HG02588 (cell line): ENCODE results near the gene DPH3.

ENCODE experiments used
- ATAC-seq: cut with Tn5 transposase; IDR thresholded peaks from one replicate; pipeline ENCODE4 v1.9.1; 2021; ENCODE audit warnings: mild to moderate bottlenecking, moderate library complexity; ENCODE audit not compliant: unreplicated experiment

Gene DPH3

DNA sequence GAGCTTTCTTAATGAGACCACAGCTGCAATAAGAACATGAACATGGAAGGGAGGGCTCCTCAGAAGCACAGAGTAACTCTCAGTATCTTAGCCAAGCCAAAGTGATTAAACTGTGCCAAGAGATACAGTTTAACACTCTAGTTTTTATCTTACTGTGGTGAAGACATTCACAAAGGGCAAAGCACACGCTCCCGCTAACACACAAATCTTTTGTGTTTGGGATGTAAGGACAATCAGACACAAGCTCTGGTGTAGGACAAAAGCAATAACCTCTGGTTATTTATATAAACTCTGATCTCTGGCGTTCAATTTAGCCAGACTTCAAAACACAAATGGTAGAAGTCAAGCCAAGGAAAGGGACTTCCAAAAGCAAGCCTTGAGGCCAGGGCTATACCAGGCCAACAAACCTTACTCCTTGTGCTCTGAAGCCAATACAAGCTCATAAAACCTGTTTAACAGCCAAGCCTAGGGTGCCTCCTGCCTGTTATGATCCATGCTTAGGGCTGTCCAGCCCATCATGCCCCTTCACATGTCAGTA lies 27.8 kb downstream of the DPH3 start:
- ATAC-seq = no peak

DNA sequence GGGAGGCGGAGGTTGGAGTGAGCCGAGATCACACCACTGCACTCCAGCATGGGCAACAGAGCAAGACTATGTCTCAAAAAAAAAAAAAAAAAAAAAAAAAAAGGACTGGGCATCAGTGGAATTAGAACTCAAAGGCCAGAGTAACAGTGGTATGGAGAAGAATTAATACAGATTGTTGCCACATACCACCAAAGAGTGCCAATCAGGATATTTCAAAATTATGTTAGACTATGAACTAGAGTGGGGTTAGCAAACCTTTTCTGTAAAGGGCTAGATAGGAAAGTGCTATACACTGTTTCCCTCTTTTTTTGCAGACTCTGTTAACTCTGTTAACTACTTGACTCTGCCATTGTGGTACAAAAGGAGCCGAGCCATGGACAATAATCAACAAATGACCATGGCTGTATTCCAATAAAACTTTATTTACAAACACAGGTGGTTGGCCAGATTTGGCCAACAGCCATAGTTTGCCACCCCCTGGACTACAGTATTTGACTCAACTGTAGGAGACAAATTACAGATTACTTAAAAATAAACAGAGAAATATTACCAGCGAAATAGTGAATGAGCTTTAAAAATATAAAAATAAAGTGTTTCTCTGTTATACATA lies 28.6 kb downstream of the DPH3 start:
- ATAC-seq = no peak

GRCh38 chr3:16234281-16234680 lies 30.5 kb downstream of the DPH3 start:
- ATAC-seq = no peak

- no peak for ATAC-seq
Measured at GRCh38 chr3:16233806-16234205, 30.9 kb downstream of the DPH3 start.

DNA sequence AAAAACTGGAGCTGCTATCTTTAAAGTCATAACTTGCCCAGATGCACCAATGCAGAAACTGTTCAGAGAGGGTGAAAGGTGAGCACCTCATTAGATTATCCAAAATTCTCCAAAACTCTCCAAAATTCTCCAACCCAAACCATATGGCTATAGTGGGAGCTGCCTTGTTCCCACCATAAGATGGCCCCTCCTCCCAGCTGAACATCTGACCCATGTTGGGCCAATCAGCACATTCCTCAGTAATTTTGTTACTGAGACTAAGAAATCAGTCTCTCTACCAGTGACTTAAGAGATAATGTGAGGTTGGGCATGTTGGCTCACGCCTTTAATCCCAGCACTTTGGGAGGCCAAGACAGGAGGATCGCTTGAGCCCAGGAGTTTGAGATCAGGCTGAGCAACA lies 32.8 kb downstream of the DPH3 start:
- no peak for ATAC-seq

GRCh38 chr3:16229681-16230080 lies 35.1 kb downstream of the DPH3 start:
- no peak for ATAC-seq

GRCh38 chr3:16227566-16227965 lies 37.2 kb downstream of the DPH3 start:
- ATAC-seq = no peak

DNA sequence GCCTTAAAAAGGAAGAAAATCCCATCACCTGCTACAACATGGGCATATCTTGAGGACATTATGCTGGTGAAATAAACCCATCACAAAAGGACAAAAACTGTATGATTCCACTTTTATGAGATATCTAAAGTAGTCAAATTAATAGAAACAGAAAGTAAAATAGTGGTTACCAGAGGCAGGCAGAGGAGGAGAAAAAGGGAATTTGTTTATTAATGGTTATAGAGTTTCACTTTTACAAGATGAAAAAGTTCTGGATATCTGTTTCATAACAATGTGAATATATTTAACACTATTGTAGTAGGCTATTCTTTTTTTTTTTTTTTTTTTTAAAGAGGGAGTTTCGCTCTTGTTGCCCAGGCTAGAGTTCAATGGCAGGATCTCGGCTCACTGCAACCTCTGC lies 40.4 kb downstream of the DPH3 start:
- ATAC-seq = no peak

- no peak for ATAC-seq
Measured at GRCh38 chr3:16222547-16222946, 42.2 kb downstream of the DPH3 start.

DNA sequence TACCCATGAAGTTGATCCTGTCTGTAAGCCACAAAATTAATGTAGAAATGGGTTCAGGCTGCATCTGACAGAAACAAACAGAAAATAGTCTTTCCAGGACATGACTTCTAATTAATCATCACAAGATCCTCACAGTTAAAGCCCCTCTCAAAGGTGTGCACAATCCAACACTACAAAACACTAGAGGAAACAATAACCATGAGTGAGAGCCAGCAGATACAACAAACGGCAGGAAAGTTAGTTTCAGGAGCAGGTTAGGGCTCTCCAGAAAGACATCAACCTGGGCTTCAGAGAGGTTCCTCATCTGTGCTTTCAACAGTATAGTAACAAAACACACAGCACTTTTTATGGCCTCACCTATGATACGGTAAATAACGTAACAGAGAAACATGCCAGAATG lies 42.8 kb downstream of the DPH3 start:
- no peak for ATAC-seq

DNA sequence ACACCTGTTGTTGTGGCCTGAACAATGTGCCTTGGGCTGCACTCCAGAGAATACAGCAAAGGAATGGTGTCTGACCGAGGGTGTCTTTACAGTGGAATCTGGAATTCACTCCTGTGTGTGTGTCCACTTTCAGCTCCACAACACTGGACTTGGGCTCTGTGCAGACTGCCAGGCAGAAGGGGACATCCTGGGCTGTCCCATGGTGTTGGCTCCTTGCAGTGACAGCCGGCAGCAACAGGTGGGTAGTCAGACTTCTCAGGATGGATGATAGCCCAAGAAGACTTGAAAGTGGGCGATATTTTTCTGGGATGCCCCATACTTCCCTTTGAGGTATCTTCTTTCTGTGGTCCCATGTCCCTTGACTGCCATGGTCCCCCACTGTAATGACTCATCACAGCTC lies 45.0 kb downstream of the DPH3 start:
- ATAC-seq = no peak

DNA sequence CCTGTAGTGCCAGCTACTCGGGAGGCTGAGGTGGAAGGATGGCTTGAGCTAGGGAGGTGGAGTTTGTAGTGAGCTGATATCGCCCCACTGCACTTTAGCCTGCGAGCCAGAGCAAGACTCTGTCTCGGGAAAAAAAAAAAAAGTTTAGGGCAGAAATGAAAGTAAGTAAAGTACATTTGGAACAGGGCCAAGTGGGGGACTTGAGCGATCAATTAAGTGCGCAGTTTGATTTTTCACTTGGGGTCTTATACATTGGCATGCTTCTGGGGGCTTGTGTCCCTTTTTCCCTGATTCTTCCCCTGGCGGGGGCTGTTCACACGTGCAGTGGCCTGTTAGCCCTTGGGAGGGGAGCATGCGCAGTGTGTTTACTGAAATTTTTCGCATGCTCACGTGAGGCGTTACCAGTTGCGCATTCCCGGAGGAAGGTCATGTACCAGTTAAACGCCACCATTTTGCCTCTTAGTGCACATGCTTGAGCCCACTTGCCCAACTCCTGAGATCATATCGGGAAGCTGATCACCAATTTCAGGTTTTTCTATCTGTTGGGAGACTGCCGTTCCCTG lies 48.3 kb downstream of the DPH3 start:
- no peak for ATAC-seq

DNA sequence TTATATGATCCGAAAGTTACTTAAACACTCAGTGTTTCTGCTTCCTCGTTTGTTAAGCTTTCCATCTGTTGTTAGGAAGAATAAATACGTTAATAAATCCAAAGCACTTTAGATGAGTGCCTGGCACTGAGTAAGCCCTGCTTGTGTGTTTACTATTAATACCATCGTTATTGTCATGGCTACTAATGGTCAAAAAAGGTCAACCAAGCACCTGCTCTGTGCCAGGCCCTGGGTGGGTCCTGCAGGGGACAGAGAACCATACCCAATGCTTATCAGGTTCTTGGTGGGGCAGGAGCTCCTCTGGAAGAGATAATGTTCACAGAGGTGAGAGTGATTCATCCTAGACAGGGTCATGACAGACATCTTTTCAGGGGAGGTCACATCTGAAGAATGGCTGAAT lies 50.4 kb downstream of the DPH3 start:
- no peak for ATAC-seq

DNA sequence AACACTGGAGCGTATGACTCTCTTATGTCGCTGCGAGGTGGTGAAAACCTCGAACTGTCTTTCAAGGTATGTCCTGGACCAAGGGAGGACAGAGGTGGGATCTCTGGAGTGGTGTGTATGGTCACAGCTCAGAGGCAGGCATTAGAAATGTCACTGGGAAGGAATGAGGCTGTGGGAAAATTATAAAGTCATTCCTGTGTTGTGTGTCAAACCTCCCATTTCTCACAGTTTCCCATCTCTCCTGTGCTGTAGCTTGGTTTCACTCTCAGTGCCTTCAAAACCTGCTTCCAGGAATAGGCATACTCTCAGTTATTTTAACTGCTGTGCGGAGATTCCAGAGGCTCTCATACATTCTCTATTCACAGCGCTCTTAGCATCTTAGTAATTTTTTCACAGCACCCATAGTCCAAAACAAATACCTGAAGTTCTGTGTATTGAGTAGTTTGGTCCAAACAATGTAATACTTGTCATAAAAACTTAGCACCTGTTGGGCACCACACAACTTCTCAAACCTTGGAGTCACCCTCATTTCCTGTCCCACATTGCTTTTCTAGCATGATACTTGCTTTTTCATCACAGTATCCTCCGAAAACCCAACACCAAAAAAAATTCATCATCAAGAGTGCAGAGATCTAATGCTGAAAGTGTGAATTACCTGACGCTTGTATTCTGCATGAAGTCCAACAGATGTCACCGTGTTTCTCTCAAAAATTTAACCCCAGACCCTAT lies 53.4 kb downstream of the DPH3 start:
- no peak for ATAC-seq
